Measurements from ENCODE around the gene NAP1L4. TPM values are rescaled to one million over a fixed set of nuclear protein-coding genes. Genes with fewer than 3 reads are reported as not detected.
A peak's percentile ranks its signal among the peaks of the same experiment; 100 is the strongest.

NAP1L4 gene
- total RNA-seq, 1 experiment from 2014 or later: 144 TPM

DNA sequence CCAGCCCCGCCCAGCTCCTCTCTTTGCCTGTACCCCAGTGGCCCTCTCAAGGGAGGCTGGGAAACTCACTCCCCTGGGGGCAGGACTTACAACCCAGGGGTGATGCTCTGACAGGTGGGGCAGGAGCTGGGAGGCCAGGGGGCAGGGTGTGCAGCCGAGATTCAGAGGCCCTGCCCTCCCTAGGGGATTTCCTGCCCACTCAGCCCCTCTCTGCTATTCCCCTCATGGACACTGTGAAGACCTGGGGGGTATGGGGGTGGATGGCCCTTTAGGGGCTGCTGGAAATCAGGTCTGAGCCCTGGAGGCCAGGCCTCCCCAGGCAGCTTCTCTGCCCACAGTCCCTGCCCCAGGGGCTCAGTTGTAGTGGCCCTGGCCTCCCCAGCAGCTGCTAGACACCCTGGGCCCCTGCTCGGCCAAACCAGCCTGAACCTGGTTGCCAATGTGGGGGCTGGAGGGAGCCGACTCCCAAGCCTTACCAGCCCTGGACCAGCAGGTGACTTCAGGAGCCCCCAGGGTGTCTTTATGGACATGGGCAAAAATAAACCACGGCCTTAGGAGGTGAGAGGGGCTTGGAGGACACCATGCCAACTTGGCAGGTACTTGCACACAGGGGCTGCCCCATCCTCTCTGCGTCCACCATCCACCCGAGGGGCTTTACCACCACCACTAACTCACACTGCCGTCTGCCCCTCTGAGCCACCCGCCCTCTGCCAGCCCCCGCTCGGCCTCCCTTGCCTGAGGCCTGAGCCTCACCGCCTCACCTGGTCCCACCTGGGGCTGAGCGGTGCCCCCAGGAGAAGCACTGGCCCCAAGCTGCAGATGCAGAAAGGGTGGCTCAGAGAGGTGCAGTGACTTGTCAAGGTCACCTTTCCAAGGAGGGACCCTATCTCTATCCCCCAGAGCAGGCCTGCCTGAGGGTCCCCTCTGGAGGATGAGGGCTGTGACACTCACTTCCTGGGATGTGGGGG, 60.1 kb downstream of the NAP1L4 start:
- ChIA-PET POLR2A (interaction anchor here (3.7 kb wide), 1 partner anchor 20 kb away, joined by 44 read pairs; no protein-coding TSS in a partner anchor), RAD21 (ENCODE audit: low non-redundant PET in 1 of 2, low total read pairs in 2 of 2, uncharacterized antibody in 2 of 2, unreplicated experiment in 2 of 2) (no interaction called here), CTCF (interaction anchor here (0.8 to 3.4 kb wide), 2 partner anchors 40 to 399 kb away, joined by 3 to 11 read pairs; no protein-coding TSS in a partner anchor)
- H3K36me3 ChIP-seq (ENCODE audit: control insufficient read depth in 1 of 2, insufficient read depth in 2 of 2, low read length in 2 of 2): peaks cover 0 to 15% of the 10 kb centered on the region in 2 experiments; a peak in 2 of 4 replicates
- intact Hi-C loops (cut with micrococcal nuclease): loop anchor here (2.0 kb wide), 2 partner anchors 39 to 239 kb away; no protein-coding TSS in a partner anchor
- peaks cover 43 to 61% of the 10 kb centered on the region in 2 experiments for H3K4me1 ChIP-seq (ENCODE audit: control insufficient read depth in 1 of 2, insufficient read depth in 2 of 2, low read length in 2 of 2)
- ATAC-seq (no peak), DNase-seq (ENCODE audit: low read depth, low spot score) (no peak)
- peaks cover 21% of the 10 kb centered on the region for H3K79me2 ChIP-seq (ENCODE audit: insufficient read depth, low read length)
- peak overlapping the region; percentile 53 for H3K9ac ChIP-seq (ENCODE audit: low read length)
- peaks cover 14% of the 10 kb centered on the region; the same call in 1 of the 2 replicates for H4K20me1 ChIP-seq (ENCODE audit: insufficient read depth)
- no peak overlapping the region for H2AFZ ChIP-seq (ENCODE audit: low read depth, low read length, poor library complexity, severe bottlenecking)
- H3K9me3 ChIP-seq (ENCODE audit: control insufficient read depth in 1 of 2, insufficient read depth in 1 of 2, low read depth in 1 of 2, low read length in 2 of 2): no peaks in the 10 kb centered on the region
- H3K27ac ChIP-seq (ENCODE audit: low read depth, low read length): peak overlapping the region; percentile 60
- H3K4me3 ChIP-seq (replicated peaks in 1 of 2; ENCODE audit: low read depth in 1 of 2, low read length in 2 of 2): peak overlapping the region; percentile 36 to 43; a peak in 3 of 4 replicates
- no peaks in the 10 kb centered on the region for H3K9me2 ChIP-seq (ENCODE audit: insufficient read depth)
- peak overlapping the region; percentile 81 for H3K4me2 ChIP-seq (ENCODE audit: low read length)
- BruUV-seq (replicated peaks): no TSS peak
- no peaks in the 10 kb centered on the region for H3K27me3 ChIP-seq (ENCODE audit: insufficient read depth, low read length)
- TF ChIP-seq POLR2AphosphoS5 (IDR thresholded peaks at IDR 0.05; ENCODE audit: low read depth, low read length) (no peak), SRF (IDR thresholded peaks at IDR 0.05; ENCODE audit: low read depth) (no peak), CEBPB (IDR thresholded peaks at IDR 0.05; ENCODE audit: low read depth) (no peak), ELF1 (IDR thresholded peaks at IDR 0.05; ENCODE audit: borderline replicate concordance, low read depth) (no peak), POLR2A (IDR thresholded peaks at IDR 0.05; ENCODE audit: borderline replicate concordance, extremely low read depth, insufficient read depth, insufficient read length) (no peak), FOSL1 (IDR thresholded peaks at IDR 0.05; ENCODE audit: low read depth) (no peak), TCF7L2 (IDR thresholded peaks at IDR 0.05; ENCODE audit: borderline replicate concordance, extremely low read depth, insufficient read depth, insufficient read length) (no peak), RAD21 (IDR thresholded peaks at IDR 0.05; ENCODE audit: low read depth) (no peak), ZNF274 (IDR thresholded peaks at IDR 0.05; ENCODE audit: low read depth, low read length) (no peak)
- TF ChIP-seq, protein P1, sequence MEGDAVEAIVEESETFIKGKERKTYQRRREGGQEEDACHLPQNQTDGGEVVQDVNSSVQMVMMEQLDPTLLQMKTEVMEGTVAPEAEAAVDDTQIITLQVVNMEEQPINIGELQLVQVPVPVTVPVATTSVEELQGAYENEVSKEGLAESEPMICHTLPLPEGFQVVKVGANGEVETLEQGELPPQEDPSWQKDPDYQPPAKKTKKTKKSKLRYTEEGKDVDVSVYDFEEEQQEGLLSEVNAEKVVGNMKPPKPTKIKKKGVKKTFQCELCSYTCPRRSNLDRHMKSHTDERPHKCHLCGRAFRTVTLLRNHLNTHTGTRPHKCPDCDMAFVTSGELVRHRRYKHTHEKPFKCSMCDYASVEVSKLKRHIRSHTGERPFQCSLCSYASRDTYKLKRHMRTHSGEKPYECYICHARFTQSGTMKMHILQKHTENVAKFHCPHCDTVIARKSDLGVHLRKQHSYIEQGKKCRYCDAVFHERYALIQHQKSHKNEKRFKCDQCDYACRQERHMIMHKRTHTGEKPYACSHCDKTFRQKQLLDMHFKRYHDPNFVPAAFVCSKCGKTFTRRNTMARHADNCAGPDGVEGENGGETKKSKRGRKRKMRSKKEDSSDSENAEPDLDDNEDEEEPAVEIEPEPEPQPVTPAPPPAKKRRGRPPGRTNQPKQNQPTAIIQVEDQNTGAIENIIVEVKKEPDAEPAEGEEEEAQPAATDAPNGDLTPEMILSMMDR (IDR thresholded peaks at IDR 0.05 in 2 of 3, conservative IDR thresholded peaks at IDR 0.05 in 1 of 3; ENCODE audit: borderline replicate concordance in 1 of 3, insufficient read depth in 1 of 3, low read depth in 2 of 3, low read length in 2 of 3): no peak
- TF ChIP-seq, protein P2, sequence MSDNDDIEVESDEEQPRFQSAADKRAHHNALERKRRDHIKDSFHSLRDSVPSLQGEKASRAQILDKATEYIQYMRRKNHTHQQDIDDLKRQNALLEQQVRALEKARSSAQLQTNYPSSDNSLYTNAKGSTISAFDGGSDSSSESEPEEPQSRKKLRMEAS (IDR thresholded peaks at IDR 0.05): no peak
- TF ChIP-seq, protein P3, sequence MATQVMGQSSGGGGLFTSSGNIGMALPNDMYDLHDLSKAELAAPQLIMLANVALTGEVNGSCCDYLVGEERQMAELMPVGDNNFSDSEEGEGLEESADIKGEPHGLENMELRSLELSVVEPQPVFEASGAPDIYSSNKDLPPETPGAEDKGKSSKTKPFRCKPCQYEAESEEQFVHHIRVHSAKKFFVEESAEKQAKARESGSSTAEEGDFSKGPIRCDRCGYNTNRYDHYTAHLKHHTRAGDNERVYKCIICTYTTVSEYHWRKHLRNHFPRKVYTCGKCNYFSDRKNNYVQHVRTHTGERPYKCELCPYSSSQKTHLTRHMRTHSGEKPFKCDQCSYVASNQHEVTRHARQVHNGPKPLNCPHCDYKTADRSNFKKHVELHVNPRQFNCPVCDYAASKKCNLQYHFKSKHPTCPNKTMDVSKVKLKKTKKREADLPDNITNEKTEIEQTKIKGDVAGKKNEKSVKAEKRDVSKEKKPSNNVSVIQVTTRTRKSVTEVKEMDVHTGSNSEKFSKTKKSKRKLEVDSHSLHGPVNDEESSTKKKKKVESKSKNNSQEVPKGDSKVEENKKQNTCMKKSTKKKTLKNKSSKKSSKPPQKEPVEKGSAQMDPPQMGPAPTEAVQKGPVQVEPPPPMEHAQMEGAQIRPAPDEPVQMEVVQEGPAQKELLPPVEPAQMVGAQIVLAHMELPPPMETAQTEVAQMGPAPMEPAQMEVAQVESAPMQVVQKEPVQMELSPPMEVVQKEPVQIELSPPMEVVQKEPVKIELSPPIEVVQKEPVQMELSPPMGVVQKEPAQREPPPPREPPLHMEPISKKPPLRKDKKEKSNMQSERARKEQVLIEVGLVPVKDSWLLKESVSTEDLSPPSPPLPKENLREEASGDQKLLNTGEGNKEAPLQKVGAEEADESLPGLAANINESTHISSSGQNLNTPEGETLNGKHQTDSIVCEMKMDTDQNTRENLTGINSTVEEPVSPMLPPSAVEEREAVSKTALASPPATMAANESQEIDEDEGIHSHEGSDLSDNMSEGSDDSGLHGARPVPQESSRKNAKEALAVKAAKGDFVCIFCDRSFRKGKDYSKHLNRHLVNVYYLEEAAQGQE (IDR thresholded peaks at IDR 0.05; ENCODE audit: low read depth): no peak
- TF ChIP-seq, protein P4, sequence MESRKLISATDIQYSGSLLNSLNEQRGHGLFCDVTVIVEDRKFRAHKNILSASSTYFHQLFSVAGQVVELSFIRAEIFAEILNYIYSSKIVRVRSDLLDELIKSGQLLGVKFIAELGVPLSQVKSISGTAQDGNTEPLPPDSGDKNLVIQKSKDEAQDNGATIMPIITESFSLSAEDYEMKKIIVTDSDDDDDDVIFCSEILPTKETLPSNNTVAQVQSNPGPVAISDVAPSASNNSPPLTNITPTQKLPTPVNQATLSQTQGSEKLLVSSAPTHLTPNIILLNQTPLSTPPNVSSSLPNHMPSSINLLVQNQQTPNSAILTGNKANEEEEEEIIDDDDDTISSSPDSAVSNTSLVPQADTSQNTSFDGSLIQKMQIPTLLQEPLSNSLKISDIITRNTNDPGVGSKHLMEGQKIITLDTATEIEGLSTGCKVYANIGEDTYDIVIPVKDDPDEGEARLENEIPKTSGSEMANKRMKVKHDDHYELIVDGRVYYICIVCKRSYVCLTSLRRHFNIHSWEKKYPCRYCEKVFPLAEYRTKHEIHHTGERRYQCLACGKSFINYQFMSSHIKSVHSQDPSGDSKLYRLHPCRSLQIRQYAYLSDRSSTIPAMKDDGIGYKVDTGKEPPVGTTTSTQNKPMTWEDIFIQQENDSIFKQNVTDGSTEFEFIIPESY (IDR thresholded peaks at IDR 0.05; ENCODE audit: extremely low read depth, insufficient replicate concordance, low read length): no peak

All from HCT116 (cell line).